Endometrial microvascular endothelial cells (primary cell): ENCODE measurements around the gene MAP3K3. TPM values are rescaled to one million over a fixed set of nuclear protein-coding genes. Genes with fewer than 3 reads are reported as not detected.

Experiments
- in situ Hi-C: cut with HindIII; loops from 2 replicates; pipeline ENCODE4 v1.10.0; 2017; ENCODE audit warnings: low sequenced_read_pairs, low pct_unique_long_range_greater_than_20kb; ENCODE audit errors: inconsistent ontology term
- total RNA-seq: library from RNA; depleted of rRNA; stranded (reverse); fragments of >200 nt; gene quantifications from one replicate; pipeline ENCODE4 v1.2.3, GENCODE V29; 2015; ENCODE audit errors: inconsistent ontology term

The MAP3K3 gene
- total RNA-seq, 1 donor from 2014 or later, result 52.6 TPM

- in situ Hi-C loops, result no loop called here
Observed at GRCh38 chr17:63611354-63611753, 10.9 kb upstream of the MAP3K3 start.

GRCh38 chr17:63613663-63614062 is 8.6 kb upstream of the MAP3K3 start:
- in situ Hi-C loops, result no loop called here

- in situ Hi-C loops, result no loop called here
Observed at GRCh38 chr17:63621229-63621683, 961 bp upstream of the MAP3K3 start.

- in situ Hi-C loops, result no loop called here
Observed at GRCh38 chr17:63622574-63623390, 565 bp downstream of the MAP3K3 start.

GRCh38 chr17:63623786-63624530 is 1.7 kb downstream of the MAP3K3 start:
- in situ Hi-C loops, result no loop called here

- in situ Hi-C loops, result no loop called here
Observed at GRCh38 chr17:63624531-63624880, 2.3 kb downstream of the MAP3K3 start.

- in situ Hi-C loops, result no loop called here
Observed at GRCh38 chr17:63626551-63627180, 4.4 kb downstream of the MAP3K3 start.

- in situ Hi-C loops, result no loop called here
Observed at GRCh38 chr17:63629627-63630026, 7.4 kb downstream of the MAP3K3 start.

- in situ Hi-C loops, result no loop called here
Observed at GRCh38 chr17:63631062-63631461, 8.8 kb downstream of the MAP3K3 start.

- in situ Hi-C loops, result no loop called here
Observed at GRCh38 chr17:63631626-63632025, 9.4 kb downstream of the MAP3K3 start.

GRCh38 chr17:63633742-63634141 is 11.5 kb downstream of the MAP3K3 start:
- in situ Hi-C loops, result no loop called here

- in situ Hi-C loops, result no loop called here
Observed at GRCh38 chr17:63634163-63634562, 11.9 kb downstream of the MAP3K3 start.

- in situ Hi-C loops, result no loop called here
Observed at GRCh38 chr17:63634816-63635215, 12.6 kb downstream of the MAP3K3 start.

- in situ Hi-C loops, result no loop called here
Observed at GRCh38 chr17:63635290-63635689, 13.1 kb downstream of the MAP3K3 start.

- in situ Hi-C loops, result no loop called here
Observed at GRCh38 chr17:63635787-63636186, 13.6 kb downstream of the MAP3K3 start.

GRCh38 chr17:63639125-63639524 is 16.9 kb downstream of the MAP3K3 start:
- in situ Hi-C loops, result no loop called here

- in situ Hi-C loops, result no loop called here
Observed at GRCh38 chr17:63640038-63640437, 17.8 kb downstream of the MAP3K3 start.

GRCh38 chr17:63641692-63642448 is 19.7 kb downstream of the MAP3K3 start:
- in situ Hi-C loops, result no loop called here

GRCh38 chr17:63644846-63645245 is 22.6 kb downstream of the MAP3K3 start:
- in situ Hi-C loops, result no loop called here
